HepG2 (cell line): ENCODE measurements around the gene PFKFB2.

Source experiments
- POLR2AphosphoS5 ChIP-seq: IDR thresholded peaks from 2 replicates; pipeline ENCODE4 v1.6.1; 2012; ENCODE audit warnings: low read depth, low read length
- SMARCC2 ChIP-seq: fragments of 450-650 bp; IDR thresholded peaks from 2 replicates; pipeline ENCODE4 v1.6.1; 2017; ENCODE audit warnings: antibody characterized with exemption, mild to moderate bottlenecking

DNA sequence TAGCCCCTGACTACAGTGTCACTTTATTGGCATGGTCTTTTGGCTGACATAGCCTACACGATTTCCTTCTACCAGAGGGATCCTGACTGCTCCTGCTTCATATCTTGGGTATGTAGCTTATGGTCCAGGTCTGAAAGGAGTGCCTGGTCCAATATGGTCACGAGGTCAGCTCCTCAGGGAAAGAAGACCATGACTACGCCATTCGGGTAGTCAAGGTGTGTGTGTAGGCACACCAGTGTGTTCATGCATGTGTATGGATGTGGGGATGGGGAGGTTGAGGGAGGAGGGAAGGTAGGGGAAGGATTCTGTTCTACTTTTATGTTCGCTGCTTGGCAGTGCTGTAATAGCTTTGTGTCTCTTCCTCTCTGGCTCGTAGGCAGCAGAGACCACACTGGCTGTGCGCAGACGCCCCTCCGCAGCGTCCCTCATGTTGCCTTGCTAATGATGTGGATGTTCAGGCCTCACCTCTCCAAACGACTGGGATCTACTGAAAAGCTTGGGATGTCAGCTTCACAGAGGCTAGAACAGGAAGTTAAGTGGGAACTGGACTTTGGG is 25.6 kb downstream of the PFKFB2 start:
- TF ChIP-seq SMARCC2 (no peak), POLR2AphosphoS5 (no peak)
